GM12891 (cell line): Measurements from ENCODE around the gene SPRY2.

ENCODE experiments used
- PAX5 ChIP-seq: IDR thresholded peaks from 2 replicates; pipeline ENCODE4 v1.6.1; 2011; ENCODE audit warnings: low read length, moderate library complexity, mild to moderate bottlenecking; ENCODE audit not compliant: insufficient read depth, severe bottlenecking
- POLR2A ChIP-seq: IDR thresholded peaks from 2 replicates; pipeline ENCODE4 v1.6.1; 2011; ENCODE audit warnings: low read depth, low read length, control low read depth
- POLR2AphosphoS5 ChIP-seq: IDR thresholded peaks from 2 replicates; pipeline ENCODE4 v1.6.1; 2011; ENCODE audit warnings: low read depth, low read length, control low read depth
- TAF1 ChIP-seq: IDR thresholded peaks from 2 replicates; pipeline ENCODE4 v1.6.1; 2011; ENCODE audit warnings: low read depth, low read length, control low read depth

DNA sequence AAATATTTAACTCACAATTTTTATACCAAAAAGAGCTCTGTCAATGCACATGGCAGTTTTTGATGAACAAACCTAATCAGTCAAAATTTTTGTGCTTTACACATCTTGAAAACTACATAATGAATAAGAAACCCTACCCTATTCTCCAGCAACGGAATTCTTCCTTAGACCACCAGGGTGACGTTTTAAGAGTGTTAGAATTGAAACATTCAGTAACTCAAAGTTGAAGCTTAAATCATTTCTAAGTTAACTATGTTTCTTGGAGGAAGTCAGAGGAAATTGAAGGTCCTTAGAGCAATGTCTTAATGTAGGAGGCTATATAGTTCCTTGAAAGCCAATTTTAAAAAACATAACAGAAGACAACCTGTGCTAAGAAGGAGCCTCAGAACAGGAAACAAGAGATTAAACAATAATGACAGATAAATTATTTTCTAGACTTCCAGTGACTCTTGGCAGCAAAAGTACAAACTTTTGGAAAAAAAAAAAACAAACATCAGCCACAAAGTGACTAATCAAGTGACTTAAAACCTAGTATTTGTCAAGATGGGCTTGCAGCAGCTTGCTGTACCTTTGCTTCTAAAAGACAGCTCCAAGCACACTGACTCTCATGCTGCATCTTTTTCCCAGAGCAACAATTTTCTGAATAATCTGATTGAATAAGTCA is 6.2 kb downstream of the SPRY2 start:
- no peak for TF ChIP-seq TAF1
- no peak for TF ChIP-seq POLR2AphosphoS5
- no peak for TF ChIP-seq POLR2A
- no peak for TF ChIP-seq PAX5
